ENCODE measurements around the gene KIAA1671. TPM values are rescaled to one million over a fixed set of nuclear protein-coding genes. Genes with fewer than 3 reads are reported as not detected.

Gene KIAA1671
- polyA plus RNA-seq, 3 donors = 23.2 to 27.4 (median 25.9) TPM

GRCh38 chr22:25007444-25008106 is 55.1 kb downstream of the KIAA1671 start:
- peak; percentile 24 for DNase-seq

DNA sequence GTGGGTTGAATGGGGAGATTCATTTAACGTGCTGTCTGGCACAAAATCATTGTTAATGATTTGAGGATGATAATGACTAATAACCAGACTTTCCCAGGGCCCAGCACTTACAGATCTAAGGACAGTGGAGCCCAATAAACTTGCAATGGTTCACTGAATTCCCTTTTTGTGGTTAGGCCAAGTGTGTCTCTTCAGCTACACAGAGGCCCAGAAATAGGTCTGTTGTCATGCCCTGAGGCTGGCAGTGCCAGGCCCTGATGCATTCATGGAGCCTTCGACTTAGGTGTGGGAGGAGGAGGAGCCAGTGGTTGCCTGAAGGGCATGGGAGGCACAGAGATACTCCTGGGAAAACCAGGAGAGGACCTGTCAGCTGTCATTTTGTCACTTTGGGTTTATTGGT is 56.1 kb downstream of the KIAA1671 start:
- DNase-seq = no peak

DNA sequence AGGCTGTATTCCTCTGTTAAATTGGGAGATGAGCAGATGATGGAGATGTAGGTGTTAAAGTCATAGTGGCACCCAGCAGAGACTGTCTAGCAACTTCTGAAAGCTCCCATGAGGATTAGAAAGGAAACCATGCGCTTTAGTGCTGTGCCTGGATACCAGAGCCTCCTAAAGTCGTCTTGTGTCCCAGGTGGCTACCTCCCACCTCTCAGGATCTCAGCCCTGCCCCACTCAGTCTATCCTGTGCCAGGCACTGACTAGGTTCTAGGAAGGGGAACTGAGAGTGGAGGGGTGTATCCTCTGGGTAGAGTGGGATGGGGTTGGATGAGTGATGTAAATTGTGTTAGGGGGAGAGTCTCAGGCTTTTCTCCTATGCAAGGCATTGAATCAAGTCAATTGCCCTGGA is 60.2 kb downstream of the KIAA1671 start:
- no peak for DNase-seq

DNA sequence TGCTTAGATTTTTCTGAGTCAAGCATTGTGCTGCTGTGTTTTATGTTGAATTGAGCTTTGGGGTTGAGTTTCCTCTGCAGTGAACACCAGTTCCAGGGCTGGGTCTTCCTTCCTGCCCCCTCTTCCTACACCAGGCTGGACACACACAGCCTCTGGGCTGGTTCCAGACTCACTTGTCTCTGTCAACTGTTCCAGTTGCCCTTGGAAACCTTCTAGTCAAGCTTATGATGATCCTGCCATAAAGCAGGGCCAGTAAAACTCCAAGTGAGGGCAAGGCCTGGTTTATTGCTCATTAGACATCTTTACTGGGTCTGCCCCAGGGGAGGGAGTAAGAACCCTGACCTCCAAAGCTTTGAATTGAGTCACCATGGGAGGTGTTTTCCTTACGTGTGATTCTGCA is 61.1 kb downstream of the KIAA1671 start:
- no peak for DNase-seq

- DNase-seq = no peak
Measured at GRCh38 chr22:25014896-25015755, 62.6 kb downstream of the KIAA1671 start.

DNA sequence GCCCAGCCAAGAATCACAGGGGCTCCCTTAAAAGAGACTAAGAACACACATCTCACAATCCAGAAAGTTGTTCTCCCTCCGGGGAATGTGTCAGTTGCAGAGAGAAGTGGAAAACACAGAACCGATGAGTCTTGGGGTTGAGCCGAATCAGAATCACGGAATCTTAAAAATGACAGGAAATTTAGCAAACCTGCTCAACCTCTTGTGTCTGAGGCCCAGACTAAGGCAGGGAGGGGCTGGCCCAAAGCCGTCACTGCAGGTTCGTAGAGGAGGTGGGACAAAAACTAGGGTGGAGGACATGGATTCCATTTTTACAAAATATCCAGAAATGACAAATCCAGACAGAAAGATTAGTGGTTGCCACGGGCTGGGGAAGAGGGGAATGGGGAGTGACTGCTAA is 63.8 kb downstream of the KIAA1671 start:
- DNase-seq = no peak

DNA sequence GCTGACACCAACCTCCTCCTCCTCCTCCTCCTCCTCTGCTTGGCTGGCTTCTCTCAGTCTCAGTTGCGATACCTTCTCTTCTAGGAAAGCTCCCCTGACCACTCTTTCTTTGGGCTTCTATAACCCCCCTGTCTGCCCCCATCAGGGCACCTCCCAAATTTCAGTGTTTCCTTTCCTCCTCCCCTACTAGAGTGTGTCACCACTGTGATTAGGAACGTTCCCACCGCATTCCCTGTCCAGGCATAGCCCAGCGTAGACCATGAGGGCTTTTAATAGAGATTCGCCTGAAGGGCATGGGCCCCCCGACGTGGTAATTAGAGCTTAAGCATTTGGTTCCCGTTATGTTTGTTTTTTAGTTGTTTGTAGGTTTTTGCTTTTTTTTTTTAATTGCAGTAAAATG is 65.5 kb downstream of the KIAA1671 start:
- DNase-seq = no peak

GRCh38 chr22:25019427-25020184 is 67.1 kb downstream of the KIAA1671 start:
- DNase-seq = no peak

- DNase-seq = no peak
Measured at GRCh38 chr22:25021409-25021808, 68.9 kb downstream of the KIAA1671 start.

GRCh38 chr22:25021976-25022711 is 69.6 kb downstream of the KIAA1671 start:
- DNase-seq = no peak

DNA sequence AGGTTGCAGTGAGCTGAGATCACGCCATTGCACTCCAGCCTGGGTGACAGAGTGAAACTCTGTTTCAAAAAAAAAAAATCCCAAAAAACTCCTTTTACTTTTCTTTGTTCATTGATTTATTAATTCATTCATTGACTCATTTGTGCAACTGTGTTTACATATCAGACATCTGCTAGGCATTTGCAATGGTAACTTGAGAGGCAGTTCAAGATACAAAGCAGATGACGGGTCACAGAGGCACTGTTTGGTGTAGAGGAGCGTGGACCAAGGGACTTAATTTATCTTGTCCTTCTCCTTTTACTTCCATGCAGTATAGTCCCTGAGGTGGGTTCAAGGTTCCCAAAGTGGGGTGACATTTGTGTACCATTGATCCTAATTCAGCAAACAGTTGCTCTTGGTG is 71.4 kb downstream of the KIAA1671 start:
- no peak for DNase-seq

DNA sequence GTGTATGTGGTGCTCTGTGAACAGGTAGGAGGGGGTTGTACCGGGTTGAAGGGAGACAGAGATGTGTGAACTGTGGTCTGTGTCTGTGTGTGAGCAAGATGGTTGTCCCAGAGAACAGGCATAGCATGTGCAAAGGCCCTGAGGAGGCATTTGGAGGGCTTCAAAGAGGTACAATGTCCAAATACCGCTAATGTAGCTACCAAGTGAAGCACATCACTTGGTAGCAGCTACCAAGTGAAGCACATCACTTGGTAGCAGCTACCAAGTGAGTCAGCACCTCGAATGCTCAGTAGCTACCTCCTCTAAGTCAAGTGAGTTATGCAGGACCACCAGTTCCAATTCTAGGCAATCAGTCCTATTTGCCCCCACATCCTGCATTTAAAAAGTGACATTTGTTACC is 72.4 kb downstream of the KIAA1671 start:
- no peak for DNase-seq

GRCh38 chr22:25025491-25026400 is 73.2 kb downstream of the KIAA1671 start:
- no peak for DNase-seq

GRCh38 chr22:25027043-25027906 is 74.8 kb downstream of the KIAA1671 start:
- no peak for DNase-seq

- DNase-seq = no peak
Measured at GRCh38 chr22:25027959-25028840, 75.7 kb downstream of the KIAA1671 start.

DNA sequence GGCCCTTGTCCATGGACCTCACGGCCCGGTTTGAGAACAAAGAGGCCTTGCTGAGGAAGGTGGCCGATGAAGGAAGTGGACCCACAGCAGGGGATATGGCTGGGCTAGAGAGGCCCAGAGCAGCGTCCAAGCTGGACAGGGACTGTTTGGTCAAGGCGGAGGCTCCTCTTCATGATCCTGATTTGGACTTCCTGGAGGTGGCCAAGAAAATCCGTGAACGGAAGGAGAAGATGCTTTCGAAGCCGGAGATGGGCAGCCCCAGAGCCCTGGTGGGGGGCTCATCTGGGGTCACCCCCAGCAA is 76.3 kb downstream of the KIAA1671 start:
- no peak for DNase-seq

GRCh38 chr22:25029181-25029580 is 76.7 kb downstream of the KIAA1671 start:
- DNase-seq = no peak

DNA sequence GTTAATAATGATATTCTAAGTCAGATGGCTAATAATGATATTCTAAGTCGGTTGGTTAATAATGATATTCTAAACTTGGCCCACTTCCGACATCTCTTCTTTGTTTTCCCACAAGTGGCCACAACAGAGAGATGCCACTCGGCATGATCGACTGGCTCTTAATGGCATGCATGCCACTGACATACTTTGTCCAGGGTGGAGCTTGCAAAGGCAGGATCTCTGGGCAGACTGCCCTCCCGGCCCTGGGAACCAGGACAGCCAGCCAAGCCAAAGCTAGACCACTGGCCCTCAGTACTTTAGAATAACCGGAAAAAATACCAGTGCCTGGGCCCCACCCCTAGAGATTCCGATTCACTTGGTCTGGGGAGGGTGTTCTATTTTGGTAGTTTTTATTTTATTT is 78.1 kb downstream of the KIAA1671 start:
- DNase-seq = no peak

- no peak for DNase-seq
Measured at GRCh38 chr22:25032066-25032465, 79.5 kb downstream of the KIAA1671 start.

Data from renal pelvis (tissue), 4 donors.